DND-41 (cell line): ENCODE data around the gene SMG6.

Experiments used
- ATAC-seq: fragments of 200-7000 bp; cut with Tn5 transposase; 3 replicates; pipeline ENCODE4 v1.9.1; 2021; ENCODE audit warnings: low read depth; ENCODE audit not compliant: insufficient read depth
- DNase-seq: peaks from one replicate; pipeline ENCODE4 v3.0.0-alpha.2; 2020
- H2AFZ ChIP-seq: 2 replicates; pipeline ENCODE4 v1.6.0; 2012; ENCODE audit warnings: low read depth, low read length
- H3K27ac ChIP-seq: 2 replicates; pipeline ENCODE4 v1.5.1; 2012; ENCODE audit warnings: low read length, inconsistent platforms
- H3K27me3 ChIP-seq: fragments of 200-600 bp; sonication (generic); 2 replicates; pipeline ENCODE4 v1.6.0; 2012; ENCODE audit warnings: low read length, mild to moderate bottlenecking, inconsistent platforms; ENCODE audit not compliant: insufficient read depth, poor library complexity
- H3K36me3 ChIP-seq: 2 replicates; pipeline ENCODE4 v1.5.1; 2012; ENCODE audit warnings: low read length, inconsistent platforms; ENCODE audit not compliant: insufficient read depth
- H3K4me1 ChIP-seq: 2 replicates; pipeline ENCODE4 v1.5.1; 2012; ENCODE audit warnings: mild to moderate bottlenecking, low read length; ENCODE audit not compliant: insufficient read depth
- H3K4me2 ChIP-seq: 2 replicates; pipeline ENCODE4 v1.6.0; 2012; ENCODE audit warnings: mild to moderate bottlenecking, moderate library complexity, low read length, inconsistent platforms; ENCODE audit not compliant: insufficient read depth
- H3K4me3 ChIP-seq, 2 experiments: fragments of 200-600 bp in 1 of 2; shearing (Covaris generic) in 1 of 2; 2 replicates each; pipeline ENCODE4 v1.5.1; 2012 to 2016; ENCODE audit warnings: inconsistent platforms in 2 of 2, low read length in 2 of 2, mild to moderate bottlenecking in 2 of 2, low read depth in 1 of 2, moderate library complexity in 1 of 2
- H3K79me2 ChIP-seq: 2 replicates; pipeline ENCODE4 v1.6.0; 2012; ENCODE audit warnings: low read length, inconsistent platforms; ENCODE audit not compliant: insufficient read depth
- H3K9ac ChIP-seq: 2 replicates; pipeline ENCODE4 v1.6.0; 2012; ENCODE audit warnings: low read depth, mild to moderate bottlenecking, inconsistent platforms, low read length, moderate library complexity
- H3K9me3 ChIP-seq: 2 replicates; pipeline ENCODE4 v1.5.1; 2012; ENCODE audit warnings: low read length, moderate library complexity, mild to moderate bottlenecking, inconsistent platforms; ENCODE audit not compliant: insufficient read depth, severe bottlenecking
- H4K20me1 ChIP-seq: 2 replicates; pipeline ENCODE4 v1.6.0; 2012; ENCODE audit warnings: low read length; ENCODE audit not compliant: insufficient read depth
- CTCF ChIP-seq: IDR thresholded peaks from 2 replicates; pipeline ENCODE4 v1.5.1; 2012; ENCODE audit warnings: borderline replicate concordance, low read length, moderate library complexity, mild to moderate bottlenecking; ENCODE audit not compliant: poor library complexity, severe bottlenecking; ENCODE audit errors: extremely low read depth
- EZH2 ChIP-seq: IDR thresholded peaks from 3 replicates; pipeline ENCODE4 v1.6.1; 2012; ENCODE audit warnings: borderline replicate concordance, low read depth, mild to moderate bottlenecking, moderate library complexity, low read length, inconsistent platforms; ENCODE audit not compliant: severe bottlenecking

SMG6 gene

GRCh38 chr17:2111691-2112090 is 191.9 kb downstream of the SMG6 start:
- no peak overlapping the region for H3K27ac ChIP-seq
- H3K9ac ChIP-seq = no peak overlapping the region
- H3K27me3 ChIP-seq = no peaks in the 10 kb centered on the region
- no peaks in the 10 kb centered on the region for H3K4me1 ChIP-seq
- TF ChIP-seq CTCF = no peak
- no peak for TF ChIP-seq EZH2
- H3K4me3 ChIP-seq = no peak overlapping the region
- no peak for ATAC-seq
- H3K79me2 ChIP-seq = no peaks in the 10 kb centered on the region
- peaks cover 6% of the 10 kb centered on the region; the same call in 1 of the 2 replicates for H3K36me3 ChIP-seq
- H2AFZ ChIP-seq = no peak overlapping the region
- no peaks in the 10 kb centered on the region for H3K9me3 ChIP-seq
- no peak for DNase-seq
- H3K4me2 ChIP-seq = no peak overlapping the region
- no peaks in the 10 kb centered on the region for H4K20me1 ChIP-seq

- H3K27me3 ChIP-seq = no peaks in the 10 kb centered on the region
- no peak overlapping the region for H3K4me2 ChIP-seq
- no peaks in the 10 kb centered on the region for H4K20me1 ChIP-seq
- no peak overlapping the region for H3K4me3 ChIP-seq
- H2AFZ ChIP-seq = no peak overlapping the region
- H3K36me3 ChIP-seq = peaks cover 6% of the 10 kb centered on the region; the same call in 1 of the 2 replicates
- H3K27ac ChIP-seq = no peak overlapping the region
- no peak for DNase-seq
- H3K79me2 ChIP-seq = no peaks in the 10 kb centered on the region
- no peaks in the 10 kb centered on the region for H3K4me1 ChIP-seq
- TF ChIP-seq CTCF (no peak), EZH2 (no peak)
- no peak for ATAC-seq
- no peaks in the 10 kb centered on the region for H3K9me3 ChIP-seq
- H3K9ac ChIP-seq = no peak overlapping the region
Observed at GRCh38 chr17:2110436-2110835, 193.1 kb downstream of the SMG6 start.

- ATAC-seq = no peak
Observed at GRCh38 chr17:2108170-2108569, 195.4 kb downstream of the SMG6 start.

More at GRCh38 chr17:2108170-2108569, 195.4 kb downstream of the SMG6 start:
- no peaks in the 10 kb centered on the region for H3K9me3 ChIP-seq
- no peak overlapping the region for H2AFZ ChIP-seq
- H3K4me1 ChIP-seq = no peaks in the 10 kb centered on the region
- TF ChIP-seq EZH2 (no peak), CTCF (no peak)
- no peak overlapping the region for H3K27ac ChIP-seq
- no peaks in the 10 kb centered on the region for H4K20me1 ChIP-seq
- no peaks in the 10 kb centered on the region for H3K27me3 ChIP-seq
- no peak overlapping the region for H3K9ac ChIP-seq
- no peak for DNase-seq
- H3K36me3 ChIP-seq = peaks cover 6% of the 10 kb centered on the region; the same call in 1 of the 2 replicates
- H3K4me2 ChIP-seq = no peak overlapping the region
- no peaks in the 10 kb centered on the region for H3K79me2 ChIP-seq
- no peak overlapping the region for H3K4me3 ChIP-seq
